Eye (tissue), 1 donor: ENCODE data around the gene WDR41.
A peak's percentile ranks its signal among the peaks of the same experiment; 100 is the strongest.

Experiments used
- DNase-seq: peaks from one replicate; pipeline ENCODE4 v3.0.0-alpha.2; 2015

WDR41 gene

GRCh38 chr5:77443670-77444069, 48.4 kb downstream of the WDR41 start:
- no peak for DNase-seq

GRCh38 chr5:77438071-77438470, 54.0 kb downstream of the WDR41 start:
- DNase-seq: no peak

DNA sequence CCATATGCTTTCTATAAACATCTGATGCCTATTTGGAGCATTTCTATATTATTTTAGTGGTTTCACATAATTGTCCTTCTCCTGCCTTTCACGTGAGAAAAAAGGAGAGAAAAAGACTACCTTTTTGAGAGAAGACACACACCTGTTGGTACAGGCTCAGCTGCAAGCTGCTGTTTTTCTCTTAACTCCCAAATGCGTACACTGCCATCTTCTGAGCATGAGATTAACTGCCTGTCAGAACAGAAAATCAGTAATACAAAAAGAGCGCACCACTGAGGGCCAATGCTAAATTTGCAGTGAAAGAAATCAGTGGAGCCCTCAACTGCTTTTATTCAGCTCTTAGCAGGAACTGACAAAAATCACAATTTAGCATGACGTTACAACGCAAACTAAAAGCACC, 54.9 kb downstream of the WDR41 start:
- DNase-seq: peak; percentile 45

DNA sequence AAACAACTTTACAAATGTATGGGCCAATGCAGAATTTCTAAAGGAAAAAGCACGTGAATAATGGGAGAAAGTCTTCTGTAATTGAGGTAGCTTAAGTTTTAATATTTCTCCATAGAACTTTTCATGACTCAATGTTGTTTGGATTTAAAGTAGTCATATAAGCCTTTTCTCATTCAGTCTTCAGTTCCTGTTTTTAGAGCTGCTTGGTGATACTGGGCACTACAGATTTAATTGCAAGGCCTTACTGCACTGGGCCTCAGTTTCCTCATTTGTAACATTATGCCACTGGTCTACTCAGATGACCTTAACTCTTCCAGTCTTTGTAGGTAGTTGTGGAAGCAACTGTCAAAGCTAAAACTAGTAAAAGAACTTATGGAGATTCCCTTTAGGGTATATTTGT, 60.4 kb downstream of the WDR41 start:
- no peak for DNase-seq

GRCh38 chr5:77431286-77431685, 60.8 kb downstream of the WDR41 start:
- no peak for DNase-seq

- no peak for DNase-seq
Observed at GRCh38 chr5:77430726-77431125, 61.4 kb downstream of the WDR41 start.

DNA sequence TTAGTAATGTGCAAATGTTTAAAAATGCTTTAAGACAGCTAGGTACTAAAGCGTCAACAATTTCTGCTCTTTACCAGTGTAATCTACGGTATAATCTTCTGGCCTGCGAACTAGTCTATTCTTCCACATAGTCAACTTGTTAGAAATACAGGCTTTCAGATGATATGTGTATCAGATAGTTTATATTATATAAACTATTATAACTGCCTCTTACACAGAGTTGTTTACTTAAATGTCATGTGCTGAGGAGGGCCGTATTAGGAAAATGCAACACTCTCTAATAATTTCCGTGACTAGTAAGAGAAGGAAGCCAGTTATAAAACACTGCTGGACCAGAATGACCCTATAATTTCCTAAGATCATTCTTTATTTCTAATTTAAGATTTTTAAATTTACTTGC, 63.6 kb downstream of the WDR41 start:
- DNase-seq: no peak

DNA sequence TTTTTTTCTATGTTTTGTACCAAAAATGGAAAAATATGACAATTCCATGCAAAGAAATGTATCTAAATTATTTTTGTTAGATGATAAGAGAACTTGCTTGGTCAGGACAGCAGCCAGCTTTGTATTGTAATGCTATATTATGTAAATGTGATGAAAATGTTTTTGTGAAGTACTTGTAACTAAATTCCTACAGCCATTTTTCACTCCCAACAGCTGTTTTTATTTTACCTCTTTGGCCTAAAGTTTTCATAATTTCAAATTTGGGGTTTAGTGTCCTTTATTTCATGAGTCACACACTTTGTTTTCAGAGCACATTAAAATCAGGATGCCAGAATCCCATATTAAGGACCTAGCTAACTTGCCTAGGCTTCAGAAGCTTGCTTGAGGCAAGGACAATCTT, 64.1 kb downstream of the WDR41 start:
- peak; percentile 33 for DNase-seq

DNA sequence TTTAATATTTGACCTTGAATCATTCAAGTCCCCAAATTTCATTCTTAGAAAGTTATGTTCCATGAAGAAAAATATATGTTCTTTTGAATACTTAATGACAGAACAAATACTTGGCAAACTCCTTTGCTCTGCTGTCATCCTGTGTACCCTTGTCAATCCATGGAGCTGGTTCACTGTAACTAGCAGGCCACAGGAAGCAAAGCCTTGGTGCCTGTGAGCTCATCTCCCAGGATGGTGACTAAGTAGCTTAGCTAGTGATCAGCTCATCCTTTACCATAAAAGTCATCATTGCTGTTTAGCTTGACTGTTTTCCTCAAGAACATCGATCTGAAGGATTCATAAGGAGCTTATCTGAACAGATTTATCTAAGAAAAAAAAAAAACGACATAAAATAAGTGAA, 65.4 kb downstream of the WDR41 start:
- no peak for DNase-seq

- DNase-seq: no peak
Observed at GRCh38 chr5:77425998-77426659, 66.0 kb downstream of the WDR41 start.

DNA sequence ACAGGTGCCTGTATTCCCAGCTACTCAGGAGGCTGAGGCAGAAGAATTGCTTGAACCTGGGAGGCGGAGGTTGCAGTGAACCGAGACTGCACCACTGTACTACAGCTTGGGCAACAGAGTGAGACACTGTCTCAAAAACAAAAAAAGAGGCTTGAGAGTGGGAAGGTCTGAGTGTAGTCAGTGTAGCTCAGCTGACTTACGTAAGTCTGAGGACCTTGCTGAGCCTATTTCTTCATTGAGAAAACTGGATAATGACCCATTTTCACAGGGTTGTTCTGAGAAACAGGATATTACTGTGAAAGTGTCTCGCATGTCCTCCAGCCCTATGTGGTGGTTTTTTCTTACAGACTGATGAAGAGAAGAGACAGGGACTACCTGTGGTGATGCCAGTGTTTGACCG, 66.7 kb downstream of the WDR41 start:
- no peak for DNase-seq

- no peak for DNase-seq
Observed at GRCh38 chr5:77424921-77425320, 67.2 kb downstream of the WDR41 start.

- DNase-seq: no peak
Observed at GRCh38 chr5:77423022-77423750, 68.9 kb downstream of the WDR41 start.

DNA sequence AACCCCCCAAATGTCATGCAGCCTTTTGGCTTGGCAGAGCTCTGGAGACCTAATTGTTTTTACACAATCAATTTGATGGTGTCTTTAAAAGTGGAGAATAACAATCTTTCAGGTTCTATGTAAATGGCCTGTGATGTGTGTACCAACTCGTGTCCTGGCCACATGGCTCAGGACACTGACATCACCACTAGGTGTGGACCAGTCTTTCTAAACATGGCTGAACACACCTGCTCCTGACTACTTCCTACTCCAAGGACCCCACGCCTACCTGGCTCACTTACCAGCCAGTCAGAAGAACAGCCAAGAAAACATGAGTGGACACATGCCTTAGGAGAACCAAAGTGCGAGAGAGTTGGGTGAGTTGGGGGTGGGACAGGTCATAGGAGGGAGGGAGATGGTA, 71.2 kb downstream of the WDR41 start:
- no peak for DNase-seq

DNA sequence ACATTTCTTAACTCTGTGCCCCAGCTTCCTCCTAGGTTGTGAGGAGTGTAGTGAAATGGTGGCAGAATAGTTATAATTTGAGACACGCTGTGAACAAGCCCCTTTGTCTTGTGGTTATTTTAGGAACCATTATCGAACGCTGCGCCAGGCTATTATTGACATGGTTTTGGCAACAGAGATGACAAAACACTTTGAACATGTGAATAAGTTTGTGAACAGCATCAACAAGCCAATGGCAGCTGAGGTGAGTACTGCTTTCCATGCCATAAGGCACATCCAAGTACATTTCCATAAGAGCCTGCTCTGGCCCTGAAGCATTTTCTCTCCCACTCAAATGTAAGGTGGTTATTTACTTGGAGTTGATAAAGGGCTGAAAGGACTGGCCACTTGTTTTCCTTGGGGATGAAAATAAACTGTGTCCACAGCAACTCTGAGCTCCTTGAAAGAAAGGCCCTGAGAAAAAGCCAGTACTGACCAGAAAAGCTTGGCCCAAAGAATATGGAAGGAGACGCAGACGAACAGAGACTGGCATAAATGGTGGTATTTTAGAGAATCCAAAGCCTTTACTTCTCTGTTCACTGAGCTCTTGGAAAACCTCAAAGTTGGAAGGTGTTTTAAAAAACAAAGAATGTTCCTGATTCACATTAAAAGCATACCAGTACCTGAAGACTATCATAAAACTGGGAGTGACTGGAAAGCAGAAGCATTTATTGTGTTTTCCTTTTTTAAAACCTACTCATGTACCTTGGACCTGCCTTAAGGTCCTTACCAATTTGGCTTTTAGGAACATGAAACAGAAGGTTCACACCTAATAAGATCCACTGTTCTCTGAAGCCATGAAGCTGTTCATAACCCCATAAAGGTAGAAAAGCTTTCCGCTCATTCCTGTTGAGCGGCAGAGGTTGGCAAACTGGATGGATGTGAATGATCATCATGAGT, 72.2 kb downstream of the WDR41 start:
- no peak for DNase-seq

DNA sequence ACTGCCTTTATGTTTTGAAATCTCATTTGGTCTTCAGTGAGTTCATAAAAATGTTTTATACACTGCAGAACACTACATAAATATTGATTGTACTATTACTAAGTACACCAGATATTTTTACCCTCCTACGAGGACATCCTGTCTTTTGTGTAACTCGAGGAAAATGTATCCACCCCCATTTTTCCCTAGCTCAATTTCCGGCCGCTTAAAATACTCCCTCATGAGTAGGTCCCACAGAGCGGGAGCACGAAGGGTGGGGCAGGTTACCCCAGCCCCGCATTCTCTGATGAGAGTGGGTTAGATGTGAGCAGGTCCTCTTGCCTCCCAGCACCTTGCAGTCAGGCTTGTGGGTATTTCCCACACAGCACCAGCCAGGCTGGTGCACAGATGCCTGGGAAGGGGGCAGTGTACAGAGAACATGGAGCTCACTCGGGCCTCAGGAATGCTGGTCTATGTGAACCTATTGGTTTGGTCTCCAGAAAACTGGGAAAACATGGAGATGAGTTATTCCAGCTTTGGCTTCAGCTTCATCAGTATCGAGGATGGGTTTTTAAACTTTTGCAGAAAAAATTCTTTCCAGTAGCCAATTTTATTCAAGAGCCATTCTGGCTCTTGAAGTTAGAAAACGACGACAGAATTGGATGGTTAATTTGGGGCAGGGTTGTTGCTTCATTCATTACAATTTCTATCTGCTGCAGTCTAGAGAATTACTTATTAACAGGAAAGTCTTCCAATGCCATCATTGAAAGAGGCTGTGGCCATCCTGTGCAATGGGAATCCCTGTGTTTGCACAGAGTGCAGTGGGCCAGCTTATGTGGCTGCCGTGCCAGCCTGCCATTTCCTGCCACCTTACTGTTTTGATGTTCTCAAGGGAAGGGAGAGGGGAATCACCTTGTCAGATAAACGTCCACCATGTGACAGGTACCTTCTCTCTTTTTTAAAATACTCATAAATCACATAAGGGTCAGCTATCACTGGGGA, 73.2 kb downstream of the WDR41 start:
- DNase-seq: no peak

DNA sequence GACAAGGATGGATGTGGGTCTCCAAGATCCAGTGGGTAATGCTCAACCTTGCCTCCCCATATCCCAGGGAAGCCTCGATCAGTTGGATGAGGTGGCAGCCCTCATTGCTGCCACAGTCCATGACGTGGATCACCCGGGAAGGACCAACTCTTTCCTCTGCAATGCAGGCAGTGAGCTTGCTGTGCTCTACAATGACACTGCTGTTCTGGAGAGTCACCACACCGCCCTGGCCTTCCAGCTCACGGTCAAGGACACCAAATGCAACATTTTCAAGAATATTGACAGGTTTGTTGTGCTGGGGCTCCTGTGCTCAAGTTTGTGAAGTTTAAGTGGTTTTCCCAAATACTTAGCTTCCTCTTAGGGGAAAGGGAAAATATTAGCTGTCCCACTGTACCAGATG, 74.0 kb downstream of the WDR41 start:
- DNase-seq: no peak

DNA sequence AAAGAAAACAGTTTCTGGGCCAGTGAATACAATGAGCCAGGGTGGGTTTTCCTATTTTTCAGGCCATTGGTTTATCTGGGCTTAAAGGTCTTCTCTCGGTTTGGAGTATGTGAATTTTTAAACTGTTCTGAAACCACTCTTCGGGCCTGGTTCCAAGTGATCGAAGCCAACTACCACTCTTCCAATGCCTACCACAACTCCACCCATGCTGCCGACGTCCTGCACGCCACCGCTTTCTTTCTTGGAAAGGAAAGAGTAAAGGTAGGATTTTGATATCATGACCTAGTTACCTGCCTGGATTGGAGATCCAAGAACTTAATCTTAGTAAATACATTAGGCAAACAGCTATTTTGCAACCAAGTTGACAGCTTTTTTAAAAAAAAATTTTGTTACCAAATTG, 79.1 kb downstream of the WDR41 start:
- DNase-seq: no peak

GRCh38 chr5:77409870-77410621, 82.1 kb downstream of the WDR41 start:
- no peak for DNase-seq

DNA sequence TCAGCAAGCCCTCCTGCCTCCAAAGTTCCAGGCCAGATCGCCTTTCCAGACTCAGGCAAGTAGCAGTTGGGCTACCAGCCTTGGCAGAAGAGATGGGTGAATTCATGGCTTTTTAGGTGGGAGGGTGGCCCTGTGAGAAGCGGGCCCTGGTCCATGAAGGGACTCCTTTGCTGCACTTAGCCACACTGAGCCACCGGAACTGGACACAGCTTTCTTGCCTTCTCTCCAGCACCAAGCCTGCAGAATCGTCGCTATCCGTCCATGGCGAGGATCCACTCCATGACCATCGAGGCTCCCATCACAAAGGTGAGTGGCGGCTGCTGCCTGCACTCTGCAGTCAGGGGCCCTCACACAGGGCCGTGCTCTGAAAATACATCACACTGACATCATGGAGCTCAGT, 85.0 kb downstream of the WDR41 start:
- DNase-seq: no peak

DNA sequence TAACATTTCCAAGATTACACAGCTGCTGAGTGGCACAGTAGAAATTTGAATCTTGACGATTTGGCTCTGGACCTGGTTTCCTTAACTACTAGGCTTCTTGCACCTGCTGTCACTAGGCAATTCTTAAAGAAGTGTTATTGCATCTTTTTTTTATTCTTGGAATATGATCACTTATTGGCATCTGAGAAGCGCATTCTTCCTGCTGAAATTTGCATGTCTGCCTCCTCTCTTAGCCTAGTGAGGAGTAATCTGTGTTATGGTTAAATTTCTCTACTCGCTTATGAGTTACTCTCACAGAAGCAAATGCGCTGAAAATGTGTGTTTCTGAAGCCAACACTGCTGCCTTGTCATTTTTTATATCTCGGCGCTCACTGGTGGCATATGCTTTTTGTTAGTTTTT, 89.3 kb downstream of the WDR41 start:
- DNase-seq: no peak

DNA sequence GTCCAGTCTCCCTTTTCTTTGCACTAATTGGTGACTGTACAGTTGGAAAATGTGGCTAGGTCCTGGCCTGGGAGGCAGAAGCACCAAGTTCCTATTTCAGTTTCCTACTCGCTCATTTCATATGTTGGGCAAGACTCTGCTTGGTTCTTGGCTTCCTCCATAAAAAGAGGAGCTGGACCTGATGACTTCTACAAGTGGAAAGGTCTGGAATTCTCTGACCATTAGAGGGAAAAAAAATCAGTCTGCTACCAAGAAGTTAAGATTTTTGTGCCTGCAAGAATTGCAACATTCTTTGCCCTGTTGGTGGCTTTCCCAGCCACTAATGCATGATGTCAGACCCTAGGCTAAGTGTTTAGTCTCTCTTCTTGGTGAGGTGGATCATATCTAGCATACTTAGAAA, 91.5 kb downstream of the WDR41 start:
- DNase-seq: no peak
